ENCODE data around the gene TMTC1. TPM values are rescaled to one million over a fixed set of nuclear protein-coding genes. Genes with fewer than 3 reads are reported as not detected.

The TMTC1 gene
- total RNA-seq, 1 experiment from 2014 or later, result not detected

GRCh38 chr12:29709496-29710040 lies 74.2 kb downstream of the TMTC1 start:
- H3K9me3 ChIP-seq, result no peaks in the 10 kb centered on the region
- TF ChIP-seq CTCF (IDR thresholded peaks at IDR 0.05; ENCODE audit: insufficient read depth in 1 of 2, low read depth in 1 of 2, low read length in 1 of 2, severe bottlenecking in 1 of 2, unreplicated experiment in 1 of 2), result no peak
- no peaks in the 10 kb centered on the region for H3K36me3 ChIP-seq (ENCODE audit: control insufficient read depth, insufficient read depth, low read length)
- BruUV-seq (replicated peaks), result no TSS peak
- no peak for DNase-seq
- CTCF ChIA-PET, result no interaction called here
- intact Hi-C loops (cut with micrococcal nuclease; ENCODE audit: unreplicated experiment), result loop anchor here (10.0 kb wide), 1 partner anchor 155 kb away; no protein-coding TSS in a partner anchor
- Mint-ChIP-seq H3K27me3 (ENCODE audit: insufficient read depth, unreplicated experiment) (peaks cover 15% of the 10 kb centered on the region), H3K36me3 (ENCODE audit: insufficient read depth, unreplicated experiment) (no peaks in the 10 kb centered on the region), H3K9me3 (ENCODE audit: unreplicated experiment) (no peaks in the 10 kb centered on the region), H3K27ac (ENCODE audit: unreplicated experiment) (no peak overlapping the region), H3K4me3 (ENCODE audit: unreplicated experiment) (no peak overlapping the region), H3K4me1 (ENCODE audit: low read depth, unreplicated experiment) (no peaks in the 10 kb centered on the region)
- no peak overlapping the region for H3K4me3 ChIP-seq (ENCODE audit: low read depth, low read length)
- no peaks in the 10 kb centered on the region for H3K4me1 ChIP-seq
- H3K27me3 ChIP-seq (replicated peaks; ENCODE audit: control insufficient read depth, insufficient read depth, low read length), result no peaks in the 10 kb centered on the region
- POLR2A ChIA-PET, result no interaction called here

GRCh38 chr12:29709054-29709453 lies 74.7 kb downstream of the TMTC1 start:
- DNase-seq, result no peak
- Histone ChIP-seq H3K4me3 (ENCODE audit: low read depth, low read length) (no peak overlapping the region), H3K36me3 (ENCODE audit: control insufficient read depth, insufficient read depth, low read length) (no peaks in the 10 kb centered on the region), H3K27me3 (replicated peaks; ENCODE audit: control insufficient read depth, insufficient read depth, low read length) (no peaks in the 10 kb centered on the region), H3K4me1 (no peaks in the 10 kb centered on the region), H3K9me3 (no peaks in the 10 kb centered on the region)
- TF ChIP-seq CTCF (IDR thresholded peaks at IDR 0.05; ENCODE audit: insufficient read depth in 1 of 2, low read depth in 1 of 2, low read length in 1 of 2, severe bottlenecking in 1 of 2, unreplicated experiment in 1 of 2), result no peak
- CTCF ChIA-PET, result no interaction called here
- Mint-ChIP-seq H3K27ac (ENCODE audit: unreplicated experiment) (no peak overlapping the region), H3K4me1 (ENCODE audit: low read depth, unreplicated experiment) (no peaks in the 10 kb centered on the region), H3K27me3 (ENCODE audit: insufficient read depth, unreplicated experiment) (peaks cover 15% of the 10 kb centered on the region), H3K9me3 (ENCODE audit: unreplicated experiment) (no peaks in the 10 kb centered on the region), H3K36me3 (ENCODE audit: insufficient read depth, unreplicated experiment) (no peaks in the 10 kb centered on the region), H3K4me3 (ENCODE audit: unreplicated experiment) (no peak overlapping the region)
- no TSS peak for BruUV-seq (replicated peaks)
- intact Hi-C loops (cut with micrococcal nuclease; ENCODE audit: unreplicated experiment), result loop anchor here (10.0 kb wide), 1 partner anchor 154 kb away; no protein-coding TSS in a partner anchor
- POLR2A ChIA-PET, result no interaction called here

GRCh38 chr12:29707846-29708245 lies 75.9 kb downstream of the TMTC1 start:
- ChIA-PET POLR2A (no interaction called here), CTCF (no interaction called here)
- no peaks in the 10 kb centered on the region for H3K4me1 Mint-ChIP-seq (ENCODE audit: low read depth, unreplicated experiment)
- H3K4me3 Mint-ChIP-seq (ENCODE audit: unreplicated experiment), result no peak overlapping the region
- H3K9me3 Mint-ChIP-seq (ENCODE audit: unreplicated experiment), result no peaks in the 10 kb centered on the region
- no peaks in the 10 kb centered on the region for H3K36me3 Mint-ChIP-seq (ENCODE audit: insufficient read depth, unreplicated experiment)
- no peaks in the 10 kb centered on the region for H3K4me1 ChIP-seq
- TF ChIP-seq CTCF (IDR thresholded peaks at IDR 0.05; ENCODE audit: insufficient read depth in 1 of 2, low read depth in 1 of 2, low read length in 1 of 2, severe bottlenecking in 1 of 2, unreplicated experiment in 1 of 2), result no peak
- DNase-seq, result no peak
- no TSS peak for BruUV-seq (replicated peaks)
- H3K9me3 ChIP-seq, result no peaks in the 10 kb centered on the region
- no peak overlapping the region for H3K4me3 ChIP-seq (ENCODE audit: low read depth, low read length)
- no peaks in the 10 kb centered on the region for H3K27me3 ChIP-seq (replicated peaks; ENCODE audit: control insufficient read depth, insufficient read depth, low read length)
- intact Hi-C loops (cut with micrococcal nuclease; ENCODE audit: unreplicated experiment), result loop anchor here (10.0 kb wide), 1 partner anchor 153 kb away; no protein-coding TSS in a partner anchor
- no peak overlapping the region for H3K27ac Mint-ChIP-seq (ENCODE audit: unreplicated experiment)
- H3K27me3 Mint-ChIP-seq (ENCODE audit: insufficient read depth, unreplicated experiment), result peaks cover 15% of the 10 kb centered on the region
- no peaks in the 10 kb centered on the region for H3K36me3 ChIP-seq (ENCODE audit: control insufficient read depth, insufficient read depth, low read length)
